Measurements from ENCODE around the gene KRT32.
"Not testable (repeated sequence)": the region's sequence is repeated elsewhere in the genome, so short reads cannot be mapped to it uniquely, and the experiment has no call there.

KRT32 gene

DNA sequence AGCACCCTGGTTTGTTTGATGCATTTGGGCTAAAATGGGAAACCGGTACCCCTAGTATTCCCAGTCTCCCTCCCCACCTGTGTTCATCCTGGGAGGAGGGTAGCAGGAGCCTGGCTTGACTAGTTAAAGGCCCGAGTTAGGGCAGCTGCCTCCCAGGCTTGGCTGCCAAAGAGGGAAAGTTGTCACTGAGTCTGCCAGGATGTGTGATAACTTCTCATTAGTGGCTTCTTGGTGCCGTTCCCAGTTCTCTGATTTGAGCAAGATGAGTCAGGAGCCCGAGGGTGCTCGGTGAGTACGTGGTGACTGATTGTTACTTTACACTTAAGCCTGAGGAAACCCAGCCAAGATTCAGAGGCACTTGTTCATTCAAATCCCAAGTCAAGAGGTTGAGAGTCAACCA is 2.5 kb downstream of the KRT32 start:
- no peak for DNase-seq (ENCODE audit: low read depth, low spot score)

DNA sequence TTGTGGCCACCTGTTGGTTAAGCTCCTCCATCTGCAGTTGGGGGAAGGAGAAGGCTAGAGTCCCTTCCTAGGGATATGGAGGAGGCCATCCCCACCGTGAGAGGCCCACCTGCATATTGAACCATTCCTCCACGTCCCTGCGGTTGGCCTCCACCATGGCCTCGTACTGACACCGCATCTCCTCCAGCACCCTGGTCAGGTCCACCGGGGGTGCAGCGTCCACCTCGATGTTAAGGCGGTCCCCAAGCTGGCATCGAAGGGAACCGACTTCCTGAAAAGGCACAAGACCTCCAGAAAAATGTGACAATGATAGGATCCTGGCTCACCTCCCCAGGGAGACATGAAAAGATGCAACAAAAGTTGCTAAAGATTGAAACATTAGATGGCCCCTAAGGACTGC is 3.0 kb downstream of the KRT32 start:
- DNase-seq (ENCODE audit: low read depth, low spot score): no peak

GRCh38 chr17:41463746-41464145 is 3.4 kb downstream of the KRT32 start:
- no peak for DNase-seq (ENCODE audit: low read depth, low spot score)

DNA sequence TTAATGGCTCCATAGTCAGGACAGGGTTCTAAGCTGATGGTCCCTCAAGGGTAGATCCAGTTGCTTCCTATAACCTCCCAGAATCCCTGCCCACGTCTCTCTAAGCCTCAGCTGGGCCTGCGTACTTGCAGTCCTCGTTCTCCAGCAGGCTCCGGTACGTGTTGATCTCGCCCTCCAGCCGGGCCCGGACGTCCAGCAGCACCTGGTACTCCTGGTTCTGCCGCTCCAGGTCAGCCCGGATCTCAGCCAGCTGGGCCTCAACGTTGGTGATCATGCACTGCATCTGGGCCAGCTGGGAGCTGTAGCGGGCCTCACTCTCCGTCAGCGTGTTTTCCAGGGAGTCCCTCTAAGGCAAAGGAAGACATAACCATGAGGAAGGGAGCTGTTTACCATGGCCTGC is 4.5 kb downstream of the KRT32 start:
- DNase-seq (ENCODE audit: low read depth, low spot score): no peak

DNA sequence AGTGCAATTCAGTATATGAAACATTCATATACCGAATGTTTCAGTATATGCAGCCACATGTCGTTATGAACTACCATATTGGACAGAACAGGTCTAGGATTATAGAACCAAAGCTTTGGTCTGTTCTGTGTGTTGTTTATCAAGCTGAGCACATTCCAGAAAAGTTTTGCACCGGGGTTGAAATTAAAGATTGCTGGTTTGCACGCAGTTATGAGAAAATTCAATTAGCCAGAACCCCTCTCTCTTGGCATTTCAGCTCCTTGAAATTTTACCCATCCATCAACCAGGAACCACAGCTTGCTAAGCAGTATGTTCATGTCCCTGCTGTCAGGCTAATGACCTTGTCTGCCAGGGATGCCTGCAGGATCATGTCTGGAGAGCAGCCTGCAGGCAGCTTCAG is 9.5 kb downstream of the KRT32 start:
- no peak for DNase-seq (ENCODE audit: low read depth, low spot score)

GRCh38 chr17:41456204-41456603 is 11.0 kb downstream of the KRT32 start:
- DNase-seq (ENCODE audit: low read depth, low spot score): peak; percentile 10

DNA sequence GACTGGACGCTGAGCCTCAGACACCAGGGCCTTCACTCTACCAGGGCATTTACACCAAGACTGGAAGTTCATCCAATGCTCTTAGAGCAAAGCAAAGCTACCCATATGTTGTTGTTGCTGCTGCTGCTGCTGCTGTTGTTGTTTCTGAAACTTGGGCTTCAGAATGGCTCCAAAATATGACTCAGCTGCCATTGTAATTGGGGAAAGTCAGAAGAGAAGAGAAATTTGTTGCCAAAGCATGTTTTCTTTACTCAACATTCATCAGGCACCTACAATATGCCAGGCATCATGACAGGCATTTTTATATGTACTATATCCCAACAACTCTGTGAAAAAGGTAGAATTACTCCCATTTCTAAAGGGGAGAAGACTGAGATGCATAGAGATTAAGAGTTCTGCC is 11.9 kb downstream of the KRT32 start:
- DNase-seq (ENCODE audit: low read depth, low spot score): no peak

DNA sequence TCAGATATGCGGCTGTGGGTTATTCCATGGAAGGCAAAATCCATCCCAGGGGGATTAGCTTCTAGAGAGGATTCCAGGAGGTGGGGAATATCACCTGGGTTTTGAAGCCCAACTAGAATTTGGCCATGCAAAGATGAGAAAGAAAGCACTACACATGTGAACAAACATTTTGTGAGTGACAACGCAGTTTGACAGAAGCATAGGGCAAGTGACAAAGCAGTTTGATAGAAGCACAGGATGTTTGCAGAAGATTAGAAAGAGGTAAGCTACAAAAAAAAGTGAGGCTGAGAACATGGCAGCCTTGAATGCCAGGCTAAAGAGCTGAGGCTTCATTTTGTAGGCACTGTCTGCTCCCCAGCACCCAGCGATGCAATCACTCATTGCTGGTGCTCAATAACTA is 14.1 kb downstream of the KRT32 start:
- no peak for DNase-seq (ENCODE audit: low read depth, low spot score)

DNA sequence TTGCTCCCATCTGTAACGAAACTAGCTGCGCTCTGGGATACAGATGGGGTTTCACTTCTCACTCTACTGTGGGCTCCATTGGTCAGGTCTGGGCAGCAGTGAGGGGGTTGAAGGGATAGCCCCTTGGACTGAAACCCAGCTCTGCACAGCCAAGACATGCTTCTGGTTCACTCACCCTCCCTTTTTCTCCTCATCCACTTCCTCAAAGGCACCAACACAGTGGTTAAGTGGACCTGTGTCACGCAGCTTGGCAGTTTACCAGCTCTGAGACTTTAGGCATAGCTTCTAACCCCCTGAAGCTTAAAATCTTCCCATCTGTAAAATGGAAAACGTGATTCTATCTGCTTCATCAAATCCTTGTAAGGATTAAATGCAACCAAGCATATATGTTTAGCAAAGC is 14.9 kb downstream of the KRT32 start:
- DNase-seq (ENCODE audit: low read depth, low spot score): no peak

GRCh38 chr17:41451154-41451728 is 15.9 kb downstream of the KRT32 start:
- no peak for DNase-seq (ENCODE audit: low read depth, low spot score)

DNA sequence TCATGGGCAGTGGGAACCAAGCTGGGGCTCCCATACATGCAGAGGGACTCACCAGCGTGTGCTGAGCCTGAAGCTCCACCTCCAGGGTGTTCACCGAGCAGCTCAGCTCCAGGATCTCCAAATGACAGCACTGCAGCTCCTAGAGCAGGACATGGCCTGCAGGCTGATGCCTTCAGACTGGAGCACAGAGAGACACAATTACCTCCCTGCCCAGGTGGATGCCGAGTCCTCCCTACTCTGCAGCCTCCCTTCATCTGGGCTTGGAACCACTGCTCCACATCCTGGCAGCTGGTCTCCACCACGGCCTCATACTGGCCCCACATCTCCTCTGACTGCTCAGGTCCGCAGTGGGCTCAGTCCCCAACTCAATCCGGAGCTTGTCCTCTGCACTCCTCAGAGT is 18.2 kb downstream of the KRT32 start:
- no peak for DNase-seq (ENCODE audit: low read depth, low spot score)

DNA sequence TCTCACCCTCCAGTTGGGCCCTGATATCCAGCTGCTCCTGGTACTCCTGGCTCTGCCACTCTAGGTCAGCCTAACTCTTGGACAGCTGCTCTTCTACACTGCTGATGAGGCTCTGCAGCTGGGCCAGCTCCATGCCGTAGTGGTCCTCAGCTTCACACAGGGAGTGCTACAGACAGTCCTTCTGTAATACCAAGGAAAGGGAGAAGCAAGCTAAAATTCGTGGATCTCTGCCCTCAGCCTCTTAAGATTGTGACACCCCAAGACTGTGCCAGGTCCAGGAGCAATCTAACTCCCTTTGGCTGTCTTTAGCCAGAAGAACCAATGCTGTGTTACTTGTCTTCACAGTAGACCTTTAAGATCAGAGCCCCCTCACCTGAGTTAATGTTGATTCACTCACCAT is 18.7 kb downstream of the KRT32 start:
- DNase-seq (ENCODE audit: low read depth, low spot score): no peak

DNA sequence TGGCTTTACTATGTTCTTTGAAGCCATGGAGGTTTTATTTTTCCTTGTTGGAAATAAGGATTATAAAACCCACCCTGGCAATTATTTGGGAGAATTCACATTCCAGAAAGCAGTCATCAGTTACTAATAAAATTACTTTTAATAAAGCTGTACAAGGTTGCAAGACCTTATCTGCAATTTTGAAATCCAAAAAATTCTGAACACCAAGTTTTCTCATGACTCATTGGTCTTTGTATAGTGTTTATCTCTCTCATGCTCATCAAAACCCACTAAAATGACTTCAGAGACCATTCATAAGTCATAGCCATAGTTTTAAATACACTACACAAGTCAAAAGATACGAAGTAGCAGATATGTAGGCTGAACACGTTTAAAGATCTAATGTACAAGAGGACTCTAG is 20.4 kb downstream of the KRT32 start:
- no peak for DNase-seq (ENCODE audit: low read depth, low spot score)

DNA sequence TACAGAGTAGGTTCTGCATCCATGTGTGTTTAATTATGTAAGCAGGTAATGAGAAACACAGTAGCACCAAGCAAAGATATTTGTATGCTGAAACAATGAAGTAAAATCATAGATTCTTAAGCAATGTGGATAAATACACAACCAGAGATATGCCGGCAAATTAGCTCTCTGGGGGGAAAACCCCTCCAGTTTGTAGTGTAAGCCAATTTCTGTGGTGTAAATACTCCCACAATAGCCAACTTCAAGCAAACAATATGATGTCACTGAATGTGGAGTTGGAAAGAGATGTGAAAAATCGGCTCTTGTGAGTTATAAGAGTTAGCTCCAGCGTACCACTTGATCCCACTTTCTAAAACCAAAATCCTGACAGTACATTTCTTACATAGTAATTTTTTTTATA is 22.5 kb downstream of the KRT32 start:
- no peak for DNase-seq (ENCODE audit: low read depth, low spot score)

- DNase-seq (ENCODE audit: low read depth, low spot score): no peak
Measured at GRCh38 chr17:41444186-41444585, 23.0 kb downstream of the KRT32 start.

- DNase-seq (ENCODE audit: low read depth, low spot score): no peak
Measured at GRCh38 chr17:41442739-41443138, 24.4 kb downstream of the KRT32 start.

DNA sequence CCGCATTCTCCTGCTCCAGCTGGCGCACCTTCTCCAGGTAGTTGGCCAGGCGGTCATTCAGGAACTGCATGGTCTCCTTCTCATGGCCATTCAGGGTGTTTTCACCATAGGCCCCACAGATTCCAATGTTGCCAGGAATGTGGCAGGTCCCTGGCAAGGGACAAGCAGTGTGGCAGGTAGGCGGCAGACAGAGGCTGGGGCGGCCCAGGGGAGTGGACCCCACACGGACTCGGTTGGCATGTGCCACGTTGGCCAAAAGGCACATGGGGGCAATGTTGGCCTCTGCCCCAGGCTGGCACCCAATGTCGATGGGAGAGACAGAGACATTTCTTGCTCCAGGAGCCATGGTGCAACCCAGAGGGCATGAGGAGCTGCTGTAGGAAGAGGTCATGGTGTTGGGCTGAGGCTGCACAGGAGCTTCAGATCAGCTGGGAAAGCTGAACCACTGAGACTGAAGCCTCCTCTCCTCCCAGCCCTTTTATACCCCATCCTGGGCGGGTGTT is 26.6 kb downstream of the KRT32 start, which contains the start of gene KRT38:
TSS of gene KRT38 (minus strand) at position 453 of the 503 bp plus-strand sequence. CDS start at position 391, 62 bp downstream.
- DNase-seq (ENCODE audit: low read depth, low spot score): no peak

DNA sequence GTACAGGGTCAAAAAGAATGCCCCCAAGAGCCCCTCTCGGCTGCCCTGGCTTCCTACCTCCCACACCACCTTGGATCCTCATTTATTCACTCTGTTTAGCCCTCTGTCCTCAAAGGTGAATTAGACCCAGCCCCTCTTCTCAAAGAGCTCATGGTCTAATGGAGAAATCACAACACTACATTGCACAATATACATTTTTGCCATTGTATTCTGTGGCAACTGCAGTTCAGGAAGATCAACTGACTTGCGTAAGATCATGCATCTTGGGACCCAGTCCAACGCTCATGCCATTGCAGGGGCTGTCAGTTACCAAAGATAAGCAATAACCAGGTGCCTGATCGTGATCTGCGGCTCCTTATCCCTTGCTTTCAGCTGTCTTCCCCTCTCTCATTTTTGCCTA is 27.8 kb downstream of the KRT32 start:
- no peak for DNase-seq (ENCODE audit: low read depth, low spot score)

- DNase-seq (ENCODE audit: low read depth, low spot score): no peak
Measured at GRCh38 chr17:41437769-41438168, 29.4 kb downstream of the KRT32 start.

DNA sequence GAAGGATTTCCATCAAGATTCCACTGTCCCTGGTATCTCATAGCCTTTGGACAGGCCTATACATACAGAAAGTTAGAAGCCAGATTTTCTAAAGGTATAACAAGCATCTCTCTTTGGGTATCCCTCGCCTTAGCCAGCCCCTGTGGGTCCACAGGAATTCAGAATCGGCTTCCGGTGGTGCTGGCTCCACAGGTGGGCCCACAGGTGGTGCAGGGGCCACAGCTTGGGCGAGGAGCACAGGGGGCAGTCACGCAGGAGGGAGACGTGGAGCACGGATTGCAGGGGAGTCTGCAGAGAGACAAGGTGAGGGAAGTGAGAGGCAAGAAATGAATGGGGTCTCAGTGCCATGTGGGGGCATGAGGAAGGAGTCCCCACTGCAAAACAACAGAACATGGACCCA is 29.9 kb downstream of the KRT32 start:
- no peak for DNase-seq (ENCODE audit: low read depth, low spot score)

- DNase-seq (ENCODE audit: low read depth, low spot score): no peak
Measured at GRCh38 chr17:41434415-41434814, 32.8 kb downstream of the KRT32 start.

- DNase-seq (ENCODE audit: low read depth, low spot score): no peak
Measured at GRCh38 chr17:41434005-41434404, 33.2 kb downstream of the KRT32 start.

DNA sequence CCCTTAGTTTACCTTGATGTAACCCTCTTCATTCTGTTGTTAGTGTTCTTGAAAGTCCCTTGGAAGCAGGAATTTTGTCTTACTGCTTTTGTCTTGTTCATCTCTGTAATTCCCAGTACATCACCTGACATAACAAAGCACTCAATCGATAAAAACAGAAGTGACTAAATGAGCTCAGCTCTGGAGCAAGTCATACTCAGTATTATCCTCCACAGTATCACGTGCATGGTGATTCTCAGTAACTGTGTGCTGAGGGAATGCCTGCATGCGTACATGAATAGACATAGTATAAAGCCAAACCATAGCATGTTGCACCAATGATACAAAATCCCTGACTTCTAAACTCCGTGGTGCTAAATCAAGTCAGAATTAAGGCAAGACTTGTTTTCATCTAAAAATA is 33.6 kb downstream of the KRT32 start:
- no peak for DNase-seq (ENCODE audit: low read depth, low spot score)

DNA sequence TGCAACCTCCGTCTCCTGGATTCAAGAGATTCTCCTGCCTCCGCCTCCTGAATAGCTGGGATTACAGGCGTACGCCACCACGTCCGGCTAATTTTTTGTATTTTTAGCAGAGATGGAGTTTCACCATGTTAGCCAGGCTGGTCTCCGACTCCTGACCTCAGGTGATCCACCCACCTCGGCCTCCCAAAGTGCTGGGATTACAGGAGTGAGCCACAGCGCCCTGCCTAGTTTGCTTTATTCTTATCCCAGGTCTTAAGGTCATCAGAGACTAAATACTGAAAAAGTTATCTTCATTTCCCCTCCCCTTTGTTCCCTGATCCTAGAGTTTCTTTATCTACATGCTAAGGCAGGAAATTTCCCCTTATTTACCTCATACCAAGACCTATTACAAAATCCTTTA is 36.8 kb downstream of the KRT32 start:
- not testable (repeated sequence) for DNase-seq (ENCODE audit: low read depth, low spot score)
